Measurements from ENCODE around the gene SPINK14.

The SPINK14 gene

GRCh38 chr5:148202531-148203203 lies 34.3 kb downstream of the SPINK14 start, which contains the start of gene SPINK6:
TSS of gene SPINK6 (plus strand) at chr5:148203042. CDS start at chr5:148203097, 55 bp downstream.
- DNase-seq: no peak

GRCh38 chr5:148205044-148205806 lies 36.9 kb downstream of the SPINK14 start:
- no peak for DNase-seq

- DNase-seq: no peak
Measured at GRCh38 chr5:148205865-148206264, 37.5 kb downstream of the SPINK14 start.

GRCh38 chr5:148206620-148207019 lies 38.3 kb downstream of the SPINK14 start:
- no peak for DNase-seq

GRCh38 chr5:148208226-148208625 lies 39.9 kb downstream of the SPINK14 start:
- no peak for DNase-seq

GRCh38 chr5:148209151-148209770 lies 40.9 kb downstream of the SPINK14 start:
- no peak for DNase-seq

GRCh38 chr5:148214665-148215185 lies 46.4 kb downstream of the SPINK14 start:
- no peak for DNase-seq

- DNase-seq: no peak
Measured at GRCh38 chr5:148221508-148221907, 53.2 kb downstream of the SPINK14 start.

GRCh38 chr5:148224117-148224742 lies 55.9 kb downstream of the SPINK14 start:
- no peak for DNase-seq
